Fibroblast of lung (primary cell): Measurements from ENCODE around the gene PCDH1. TPM values are rescaled to one million over a fixed set of nuclear protein-coding genes. Genes with fewer than 3 reads are reported as not detected.

Source experiments
- DNase-seq, 2 donors: peaks; one replicate each; pipeline versions ENCODE4 v3.0.0 to v3.0.0-alpha.2; 2010; ENCODE audit warnings: low read depth in 2 of 2
- H2AFZ ChIP-seq: 2 replicates; pipeline ENCODE4 v1.5.1; 2012; ENCODE audit warnings: low read length, control low read depth, inconsistent platforms
- H3K27ac ChIP-seq: 2 replicates; pipeline ENCODE4 v1.5.1; 2011; ENCODE audit warnings: low read length, control low read depth; ENCODE audit not compliant: insufficient read depth
- H3K27me3 ChIP-seq: 2 replicates; pipeline ENCODE4 v1.5.1; 2011; ENCODE audit warnings: mild to moderate bottlenecking, low read length; ENCODE audit not compliant: control insufficient read depth, insufficient read depth
- H3K36me3 ChIP-seq: 2 replicates; pipeline ENCODE4 v1.5.1; 2011; ENCODE audit warnings: low read length; ENCODE audit not compliant: control insufficient read depth, insufficient read depth
- H3K4me1 ChIP-seq: 2 replicates; pipeline ENCODE4 v1.5.1; 2011; ENCODE audit warnings: low read length; ENCODE audit not compliant: control insufficient read depth, insufficient read depth; ENCODE audit errors: extremely low read depth
- H3K4me2 ChIP-seq: 2 replicates; pipeline ENCODE4 v1.5.1; 2011; ENCODE audit warnings: low read length, control low read depth; ENCODE audit not compliant: insufficient read depth; ENCODE audit errors: extremely low read depth
- H3K4me3 ChIP-seq, 4 experiments: fragments of 200-600 bp in 1 of 4; sonication (generic) in 1 of 4; replicated peaks in 1 of 4; 2 replicates each; pipeline ENCODE4 v1.5.1; 2011 to 2016; ENCODE audit warnings: low read length in 4 of 4, low read depth in 3 of 4, mild to moderate bottlenecking in 3 of 4, control low read depth in 2 of 4, inconsistent platforms in 1 of 4, mixed read lengths in 1 of 4; ENCODE audit not compliant: insufficient read depth in 1 of 4; ENCODE audit errors: control extremely low read depth in 1 of 4
- H3K79me2 ChIP-seq: 2 replicates; pipeline ENCODE4 v1.5.1; 2012; ENCODE audit warnings: mild to moderate bottlenecking, low read length, inconsistent platforms; ENCODE audit not compliant: control insufficient read depth, insufficient read depth
- H3K9ac ChIP-seq: 2 replicates; pipeline ENCODE4 v1.5.1; 2011; ENCODE audit warnings: mild to moderate bottlenecking, low read length, control low read depth; ENCODE audit not compliant: insufficient read depth
- H3K9me3 ChIP-seq: 2 replicates; pipeline ENCODE4 v1.5.1; 2012; ENCODE audit warnings: low read depth, low read length; ENCODE audit not compliant: control insufficient read depth, insufficient read depth
- H4K20me1 ChIP-seq: 2 replicates; pipeline ENCODE4 v1.5.1; 2011; ENCODE audit warnings: low read length; ENCODE audit not compliant: control insufficient read depth, insufficient read depth; ENCODE audit errors: extremely low read depth
- CTCF ChIP-seq, 2 donors: IDR thresholded peaks in 1 of 2; conservative IDR thresholded peaks in 1 of 2; 1 replicate in 1 of 2; 2 replicates in 1 of 2; pipeline ENCODE4 v1.5.1; 2011 to 2012; ENCODE audit warnings: low read length in 2 of 2, control low read depth in 1 of 2, inconsistent platforms in 1 of 2, low read depth in 1 of 2, mild to moderate bottlenecking in 1 of 2
- EZH2 ChIP-seq: IDR thresholded peaks from 2 replicates; pipeline ENCODE4 v1.5.1; 2012; ENCODE audit warnings: low read length, control low read depth, mild to moderate bottlenecking; ENCODE audit errors: missing control alignments
- polyA plus RNA-seq, 2 donors: library from polyadenylated mRNA; depleted of rRNA in 1 of 2; stranded (reverse) in 1 of 2; unstranded in 1 of 2; fragments of >200 nt; gene quantifications; 2 replicates each; pipeline ENCODE4 v1.2.1, GENCODE V29; 2011 to 2012; ENCODE audit warnings: missing spikeins in 1 of 2
- total RNA-seq: library from RNA; depleted of rRNA; stranded (reverse); fragments of >200 nt; gene quantifications from 2 replicates; pipeline ENCODE4 v1.2.1, GENCODE V29; 2014

PCDH1 gene
- total and polyA plus RNA-seq, 2 donors (not counting 1 experiment from before 2014, with no cell fraction given) = 0.66 to 1.6 TPM

DNA sequence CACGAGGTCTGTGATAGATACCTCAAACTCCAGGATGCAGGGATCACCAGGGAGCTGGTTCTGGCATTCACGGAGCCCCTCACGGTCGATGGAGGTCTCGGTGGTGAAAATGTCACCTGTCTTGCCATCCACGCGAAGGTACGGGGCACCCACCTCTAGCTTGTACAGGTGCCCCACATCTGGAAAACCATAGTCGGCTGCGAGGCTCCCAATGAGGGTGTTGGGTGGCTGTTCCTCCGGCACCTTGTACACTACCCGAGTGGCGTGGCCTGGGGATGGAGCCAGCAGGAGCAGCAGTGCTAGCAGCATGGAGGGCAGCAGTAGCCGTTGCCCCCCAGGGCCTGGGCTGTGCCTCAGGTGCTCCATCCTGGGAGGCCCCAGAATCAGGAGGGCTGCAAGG is 9.2 kb downstream of the PCDH1 start:
- Histone ChIP-seq H3K4me3 (no peak overlapping the region), H3K9me3 (no peaks in the 10 kb centered on the region), H4K20me1 (no peaks in the 10 kb centered on the region), H3K27me3 (peaks cover 24% of the 10 kb centered on the region), H3K4me2 (no peak overlapping the region), H3K4me1 (no peaks in the 10 kb centered on the region), H3K9ac (no peak overlapping the region), H3K79me2 (no peaks in the 10 kb centered on the region), H3K27ac (no peak overlapping the region), H2AFZ (no peak overlapping the region), H3K36me3 (no peaks in the 10 kb centered on the region)
- no peak for TF ChIP-seq CTCF (conservative IDR thresholded peaks at IDR 0.05 in 1 of 2, IDR thresholded peaks at IDR 0.05 in 1 of 2; ENCODE audit: low read depth in 1 of 2, low read length in 2 of 2)
- TF ChIP-seq EZH2 = no peak
- DNase-seq = no peak

DNA sequence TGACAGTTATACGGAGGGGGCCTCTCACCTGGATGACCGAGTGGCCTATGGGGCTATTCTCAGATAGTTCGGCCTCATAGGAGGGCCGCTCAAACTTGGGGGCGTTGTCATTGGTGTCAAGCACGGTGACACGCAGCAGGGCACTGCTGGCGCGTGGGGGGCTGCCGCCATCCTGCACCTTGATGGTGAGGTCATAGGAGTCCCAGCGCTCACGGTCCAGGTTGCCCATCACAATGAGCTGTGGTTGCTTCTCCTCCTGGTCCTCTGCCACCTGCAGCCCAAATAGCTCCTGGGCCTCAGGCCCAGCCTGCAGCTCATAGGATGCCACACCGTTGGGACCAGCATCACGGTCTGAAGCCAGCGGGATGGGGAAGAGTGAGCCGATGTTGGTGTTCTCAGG is 9.7 kb downstream of the PCDH1 start:
- H3K36me3 ChIP-seq = no peaks in the 10 kb centered on the region
- no peaks in the 10 kb centered on the region for H3K79me2 ChIP-seq
- H2AFZ ChIP-seq = no peak overlapping the region
- H3K4me2 ChIP-seq = no peak overlapping the region
- H3K9me3 ChIP-seq = no peaks in the 10 kb centered on the region
- DNase-seq = no peak
- no peak for TF ChIP-seq EZH2
- TF ChIP-seq CTCF (conservative IDR thresholded peaks at IDR 0.05 in 1 of 2, IDR thresholded peaks at IDR 0.05 in 1 of 2; ENCODE audit: low read depth in 1 of 2, low read length in 2 of 2) = no peak
- H3K27ac ChIP-seq = no peak overlapping the region
- no peaks in the 10 kb centered on the region for H3K4me1 ChIP-seq
- no peak overlapping the region for H3K9ac ChIP-seq
- H3K4me3 ChIP-seq = no peak overlapping the region
- H4K20me1 ChIP-seq = no peaks in the 10 kb centered on the region
- peaks cover 22% of the 10 kb centered on the region for H3K27me3 ChIP-seq

DNA sequence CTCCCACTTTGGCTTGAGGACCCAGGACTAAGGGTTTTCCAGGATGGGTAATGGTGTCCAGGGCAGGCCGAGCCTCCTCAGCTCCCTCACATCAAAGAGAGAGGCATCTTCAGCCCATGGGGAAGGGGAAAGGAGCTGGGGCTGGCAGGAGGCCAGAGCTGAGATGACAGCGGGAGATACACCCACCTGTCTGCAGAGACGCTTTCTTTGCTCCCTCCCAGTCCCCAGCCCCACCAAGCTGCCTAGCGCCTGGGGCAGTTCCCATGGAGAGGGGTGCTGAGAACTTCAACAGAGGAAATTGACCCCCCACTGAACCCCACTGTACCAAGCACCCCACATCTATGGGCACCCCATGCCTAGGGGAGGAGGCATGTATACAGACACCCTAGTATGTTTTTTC is 10.6 kb downstream of the PCDH1 start:
- no peak overlapping the region for H3K4me3 ChIP-seq
- H3K27me3 ChIP-seq = peaks cover 22% of the 10 kb centered on the region
- no peak for TF ChIP-seq EZH2
- no peak for TF ChIP-seq CTCF (conservative IDR thresholded peaks at IDR 0.05 in 1 of 2, IDR thresholded peaks at IDR 0.05 in 1 of 2; ENCODE audit: low read depth in 1 of 2, low read length in 2 of 2)
- H4K20me1 ChIP-seq = no peaks in the 10 kb centered on the region
- H3K4me2 ChIP-seq = no peak overlapping the region
- DNase-seq = no peak
- H3K4me1 ChIP-seq = no peaks in the 10 kb centered on the region
- no peak overlapping the region for H2AFZ ChIP-seq
- no peaks in the 10 kb centered on the region for H3K36me3 ChIP-seq
- H3K9ac ChIP-seq = no peak overlapping the region
- H3K9me3 ChIP-seq = no peaks in the 10 kb centered on the region
- no peak overlapping the region for H3K27ac ChIP-seq
- no peaks in the 10 kb centered on the region for H3K79me2 ChIP-seq
